ENCODE results near the gene NPHP3.
"Not testable (repeated sequence)": the region's sequence is repeated elsewhere in the genome, so short reads cannot be mapped to it uniquely, and the experiment has no call there.

The NPHP3 gene

GRCh38 chr3:132641837-132642538, 80.2 kb downstream of the NPHP3 start:
- DNase-seq: no peak

GRCh38 chr3:132641427-132641826, 80.8 kb downstream of the NPHP3 start:
- DNase-seq: not testable (repeated sequence)

GRCh38 chr3:132638706-132639105, 83.5 kb downstream of the NPHP3 start:
- DNase-seq: no peak

GRCh38 chr3:132637590-132637989, 84.6 kb downstream of the NPHP3 start:
- no peak for DNase-seq

GRCh38 chr3:132635052-132635451, 87.2 kb downstream of the NPHP3 start:
- DNase-seq: no peak

Data from activated CD8-positive, alpha-beta memory T cell treated with anti-CD3 and anti-CD28 coated beads, Interleukin-2, amount 50 U/mL, for 4 hours (primary cell).